ENCODE results near the gene GCNA. TPM values are rescaled to one million over a fixed set of nuclear protein-coding genes. Genes with fewer than 3 reads are reported as not detected.

The GCNA gene
- polyA plus RNA-seq, 1 donor (not counting 4 experiments of a cell fraction or from before 2014, with no cell fraction given): 1.2 TPM

- H3K36me3 ChIP-seq (ENCODE audit: control insufficient read depth in 2 of 2, extremely low read depth in 1 of 2, insufficient read depth in 2 of 2, low read length in 2 of 2): no peaks in the 10 kb centered on the region
- H3K27me3 ChIP-seq (ENCODE audit: control insufficient read depth, extremely low read depth, insufficient read depth, low read length): no peaks in the 10 kb centered on the region
- H3K9me3 ChIP-seq (ENCODE audit: control insufficient read depth, low read depth, low read length): no peaks in the 10 kb centered on the region
- H3K9me1 ChIP-seq (ENCODE audit: control insufficient read depth, extremely low read depth, insufficient read depth, low read length): no peaks in the 10 kb centered on the region
- H3K27ac ChIP-seq (ENCODE audit: control insufficient read depth, insufficient read depth, low read length): no peak overlapping the region
- no peak overlapping the region for H3K4me3 ChIP-seq (ENCODE audit: control insufficient read depth in 2 of 3, extremely low read depth in 1 of 3, insufficient read depth in 2 of 3, low read depth in 1 of 3, low read length in 3 of 3)
- FAIRE-seq (no peak), DNase-seq (ENCODE audit: low read depth, low spot score) (no peak)
- no peaks in the 10 kb centered on the region for H4K20me1 ChIP-seq (ENCODE audit: control insufficient read depth, extremely low read depth, insufficient read depth, low read length)
- no peaks in the 10 kb centered on the region for H3K79me2 ChIP-seq (ENCODE audit: control insufficient read depth, insufficient read depth, low read length)
- dilution Hi-C loops (cut with MboI; ENCODE audit: extremely low pct_ligation_motif_present, low sequenced_read_pairs): no loop called here
- no peak overlapping the region for H3K9ac ChIP-seq (ENCODE audit: control insufficient read depth, extremely low read depth, insufficient read depth, low read length)
- H2AFZ ChIP-seq (ENCODE audit: control insufficient read depth, low read length): no peak overlapping the region
- no peak for TF ChIP-seq EZH2 (IDR thresholded peaks at IDR 0.05; ENCODE audit: low read length)
- TF ChIP-seq CTCF (optimal IDR thresholded peaks at IDR 0.05 in 1 of 3, IDR thresholded peaks at IDR 0.05 in 1 of 3, conservative IDR thresholded peaks at IDR 0.05 in 1 of 3; ENCODE audit: extremely low read depth in 1 of 3, insufficient read depth in 2 of 3, low read length in 3 of 3): no peak
- H3K4me2 ChIP-seq (ENCODE audit: control insufficient read depth, extremely low read depth, insufficient read depth, low read depth, low read length): no peak overlapping the region
- peaks cover 6% of the 10 kb centered on the region for H3K4me1 ChIP-seq (ENCODE audit: control insufficient read depth, extremely low read depth, insufficient read depth, low read length)
Measured at GRCh38 chrX:71636438-71637252, 58.4 kb downstream of the GCNA start.

- H2AFZ ChIP-seq (ENCODE audit: control insufficient read depth, low read length): no peak overlapping the region
- no peak overlapping the region for H3K27ac ChIP-seq (ENCODE audit: control insufficient read depth, insufficient read depth, low read length)
- FAIRE-seq (no peak), DNase-seq (ENCODE audit: low read depth, low spot score) (no peak)
- H3K79me2 ChIP-seq (ENCODE audit: control insufficient read depth, insufficient read depth, low read length): no peaks in the 10 kb centered on the region
- no peak overlapping the region for H3K4me3 ChIP-seq (ENCODE audit: control insufficient read depth in 2 of 3, extremely low read depth in 1 of 3, insufficient read depth in 2 of 3, low read depth in 1 of 3, low read length in 3 of 3)
- TF ChIP-seq EZH2 (IDR thresholded peaks at IDR 0.05; ENCODE audit: low read length) (no peak), CTCF (optimal IDR thresholded peaks at IDR 0.05 in 1 of 3, IDR thresholded peaks at IDR 0.05 in 1 of 3, conservative IDR thresholded peaks at IDR 0.05 in 1 of 3; ENCODE audit: extremely low read depth in 1 of 3, insufficient read depth in 2 of 3, low read length in 3 of 3) (no peak)
- H3K9ac ChIP-seq (ENCODE audit: control insufficient read depth, extremely low read depth, insufficient read depth, low read length): no peak overlapping the region
- no peaks in the 10 kb centered on the region for H4K20me1 ChIP-seq (ENCODE audit: control insufficient read depth, extremely low read depth, insufficient read depth, low read length)
- no peaks in the 10 kb centered on the region for H3K9me3 ChIP-seq (ENCODE audit: control insufficient read depth, low read depth, low read length)
- no peaks in the 10 kb centered on the region for H3K27me3 ChIP-seq (ENCODE audit: control insufficient read depth, extremely low read depth, insufficient read depth, low read length)
- no peaks in the 10 kb centered on the region for H3K36me3 ChIP-seq (ENCODE audit: control insufficient read depth in 2 of 2, extremely low read depth in 1 of 2, insufficient read depth in 2 of 2, low read length in 2 of 2)
- no peaks in the 10 kb centered on the region for H3K9me1 ChIP-seq (ENCODE audit: control insufficient read depth, extremely low read depth, insufficient read depth, low read length)
- no peak overlapping the region for H3K4me2 ChIP-seq (ENCODE audit: control insufficient read depth, extremely low read depth, insufficient read depth, low read depth, low read length)
- peaks cover 6% of the 10 kb centered on the region for H3K4me1 ChIP-seq (ENCODE audit: control insufficient read depth, extremely low read depth, insufficient read depth, low read length)
- dilution Hi-C loops (cut with MboI; ENCODE audit: extremely low pct_ligation_motif_present, low sequenced_read_pairs): no loop called here
Measured at GRCh38 chrX:71637253-71637618, 59.0 kb downstream of the GCNA start.

All from keratinocyte (primary cell).